ENCODE measurements around the gene FUT7. TPM values are rescaled to one million over a fixed set of nuclear protein-coding genes. Genes with fewer than 3 reads are reported as not detected.
"Not testable (repeated sequence)": the region's sequence is repeated elsewhere in the genome, so short reads cannot be mapped to it uniquely, and the experiment has no call there.

The FUT7 gene
- total RNA-seq, 1 donor from 2014 or later: not detected

GRCh38 chr9:137007816-137008270 is 24.0 kb downstream of the FUT7 start:
- DNase-seq (ENCODE audit: extremely low read depth, low read depth, low spot score): no peak

GRCh38 chr9:137007108-137007815 is 24.6 kb downstream of the FUT7 start:
- no peak for DNase-seq (ENCODE audit: extremely low read depth, low read depth, low spot score)

GRCh38 chr9:137006116-137007003 is 25.5 kb downstream of the FUT7 start:
- no peak for DNase-seq (ENCODE audit: extremely low read depth, low read depth, low spot score)

- DNase-seq (ENCODE audit: extremely low read depth, low read depth, low spot score): not testable (repeated sequence)
These were observed 27.6 kb downstream of the FUT7 start for GRCh38 chr9:137004285-137004684.

- DNase-seq (ENCODE audit: extremely low read depth, low read depth, low spot score): no peak
These were observed 29.2 kb downstream of the FUT7 start for GRCh38 chr9:137002646-137003041.

GRCh38 chr9:137001857-137002645 is 29.8 kb downstream of the FUT7 start:
- DNase-seq (ENCODE audit: extremely low read depth, low read depth, low spot score): no peak

- DNase-seq (ENCODE audit: extremely low read depth, low read depth, low spot score): no peak
These were observed 31.5 kb downstream of the FUT7 start for GRCh38 chr9:137000177-137000930.

- DNase-seq (ENCODE audit: extremely low read depth, low read depth, low spot score): no peak
These were observed 34.1 kb downstream of the FUT7 start for GRCh38 chr9:136997830-136998234.

GRCh38 chr9:136997371-136997770 is 34.5 kb downstream of the FUT7 start:
- no peak for DNase-seq (ENCODE audit: extremely low read depth, low read depth, low spot score)

- no peak for DNase-seq (ENCODE audit: extremely low read depth, low read depth, low spot score)
These were observed 35.3 kb downstream of the FUT7 start, which contains the start of gene CLIC3 for GRCh38 chr9:136996361-136997292. Gene CLIC3, minus strand, starts transcription at chr9:136996568. Its CDS starts 25 bp downstream, at chr9:136996543.

GRCh38 chr9:136995772-136996311 is 36.0 kb downstream of the FUT7 start:
- no peak for DNase-seq (ENCODE audit: extremely low read depth, low read depth, low spot score)

- DNase-seq (ENCODE audit: extremely low read depth, low read depth, low spot score): no peak
These were observed 36.5 kb downstream of the FUT7 start for GRCh38 chr9:136995362-136995761.

- DNase-seq (ENCODE audit: extremely low read depth, low read depth, low spot score): no peak
These were observed 37.0 kb downstream of the FUT7 start for GRCh38 chr9:136994888-136995230.

GRCh38 chr9:136994180-136994887 is 37.6 kb downstream of the FUT7 start:
- DNase-seq (ENCODE audit: extremely low read depth, low read depth, low spot score): no peak

- DNase-seq (ENCODE audit: extremely low read depth, low read depth, low spot score): no peak
These were observed 39.0 kb downstream of the FUT7 start for GRCh38 chr9:136992819-136993369.

- no peak for DNase-seq (ENCODE audit: extremely low read depth, low read depth, low spot score)
These were observed 39.7 kb downstream of the FUT7 start, which contains the start of gene PAXX for GRCh38 chr9:136991993-136992818. Gene PAXX, plus strand, starts transcription at chr9:136992422. Its CDS starts 22 bp downstream, at chr9:136992444.

Data from glomerular endothelial cell (primary cell).